K562 (cell line): ENCODE data around the gene NUDT14.

Experiments used
- CBFB ChIP-seq: sonication (generic); formaldehyde crosslinking; IDR thresholded peaks from 2 replicates; pipeline ENCODE4 v1.4.0; 2020; ENCODE audit warnings: mild to moderate bottlenecking, missing genetic modification reagents
- ETV1 ChIP-seq: fragments of 450-650 bp; conservative IDR thresholded peaks from 2 replicates; pipeline ENCODE4 v1.6.1; 2016; ENCODE audit warnings: missing genetic modification characterization, control low read depth, low read depth, missing compliant biosample characterization
- EWSR1 ChIP-seq: fragments of 450-650 bp; IDR thresholded peaks from 2 replicates; pipeline ENCODE4 v1.6.1; 2018; ENCODE audit warnings: borderline replicate concordance, mild to moderate bottlenecking, low read depth, moderate library complexity; ENCODE audit not compliant: partially characterized antibody
- HMG20B ChIP-seq: fragments of 250-450 bp; sonication (Bioruptor Pico); IDR thresholded peaks from 2 replicates; pipeline ENCODE4 v1.5.0; 2021; ENCODE audit warnings: mild to moderate bottlenecking
- HSF4 ChIP-seq: fragments of 250-450 bp; sonication (Bioruptor Pico); IDR thresholded peaks from 2 replicates; pipeline ENCODE4 v2.1.2; 2022; ENCODE audit warnings: mild to moderate bottlenecking, moderate library complexity, borderline replicate concordance
- JUND ChIP-seq, 2 experiments: IDR thresholded peaks; 2 replicates in 1 of 2; 3 replicates in 1 of 2; pipeline ENCODE4 v1.6.1; 2011; ENCODE audit warnings: borderline replicate concordance in 2 of 2, low read depth in 2 of 2, low read length in 2 of 2, improper control_type of control experiment in 1 of 2, missing biosample characterization in 1 of 2, missing genetic modification characterization in 1 of 2, missing genetic modification reagents in 1 of 2
- NRF1 ChIP-seq, 2 experiments: fragments of 450-650 bp; IDR thresholded peaks in 1 of 2; conservative IDR thresholded peaks in 1 of 2; 2 replicates each; pipeline ENCODE4 v1.6.1; 2014; ENCODE audit warnings: mild to moderate bottlenecking in 2 of 2
- SETDB1 ChIP-seq: IDR thresholded peaks from one replicate; pipeline ENCODE4 v1.6.1; 2012; ENCODE audit warnings: low read length, control low read depth, inconsistent platforms
- SP1 ChIP-seq: sonication (generic); formaldehyde crosslinking; IDR thresholded peaks from 2 replicates; pipeline ENCODE4 v1.8.1; 2022; ENCODE audit warnings: mild to moderate bottlenecking, missing genetic modification reagents
- ZNF436 ChIP-seq: fragments of 250-450, 450-650 bp; sonication (Bioruptor Pico); formaldehyde crosslinking; IDR thresholded peaks from 2 replicates; pipeline ENCODE4 v1.7.0; 2020; ENCODE audit warnings: mild to moderate bottlenecking
- ZNF830 ChIP-seq: fragments of 250-450 bp; sonication (Bioruptor Pico); IDR thresholded peaks from 2 replicates; pipeline ENCODE4 v1.5.0; 2021; ENCODE audit warnings: mild to moderate bottlenecking
- ZSCAN29 ChIP-seq: fragments of 450-650 bp; IDR thresholded peaks from 2 replicates; pipeline ENCODE4 v1.6.1; 2017
- TF ChIP-seq, protein P1 (sequence below), 3 experiments: IDR thresholded peaks in 2 of 3; conservative IDR thresholded peaks in 1 of 3; 2 replicates each; pipeline ENCODE4 v1.5.1; 2011 to 2012; ENCODE audit warnings: low read length in 3 of 3, mild to moderate bottlenecking in 3 of 3, control low read depth in 2 of 3, improper control_type of control experiment in 1 of 3, inconsistent platforms in 1 of 3, low read depth in 1 of 3, mixed read lengths in 1 of 3, moderate library complexity in 1 of 3; ENCODE audit not compliant: insufficient read depth in 2 of 3
- TF ChIP-seq, protein P2 (sequence below): sonication (generic); formaldehyde crosslinking; IDR thresholded peaks from 2 replicates; pipeline ENCODE4 v1.9.0; 2022; ENCODE audit warnings: mild to moderate bottlenecking, missing genetic modification reagents

DNA sequence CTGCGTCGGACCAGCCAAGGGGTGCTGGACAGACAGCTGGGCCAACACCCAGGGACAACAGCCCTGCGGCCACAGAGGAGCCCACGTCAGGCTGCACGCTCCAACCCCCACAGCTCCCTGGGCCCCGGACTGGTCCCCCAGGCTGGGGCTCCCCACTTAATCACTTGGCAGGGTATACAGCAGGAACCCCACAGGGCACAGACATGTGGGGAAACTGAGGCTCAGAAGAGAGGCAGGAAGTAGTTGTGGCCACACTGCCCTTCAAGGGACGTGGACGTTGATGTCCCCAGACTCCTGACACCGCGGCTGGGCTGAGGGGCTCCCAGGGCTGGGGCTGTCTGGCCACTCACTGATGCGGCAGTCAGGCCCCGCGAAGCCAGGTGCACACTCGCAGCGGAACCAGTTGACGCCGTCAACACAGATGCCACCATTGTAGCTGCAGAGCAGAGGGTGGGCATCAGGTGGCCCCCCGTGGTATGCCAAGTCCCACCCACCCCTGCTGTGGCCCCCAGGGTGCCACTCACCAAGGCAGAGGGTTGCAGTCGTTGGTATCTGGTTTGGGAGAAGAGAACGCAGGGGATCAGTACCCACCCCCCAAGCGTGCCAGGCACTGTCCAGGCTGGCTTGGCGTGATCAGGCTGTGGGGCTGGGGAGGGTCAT lies 34.0 kb downstream of the NUDT14 start:
- TF ChIP-seq, protein P1, sequence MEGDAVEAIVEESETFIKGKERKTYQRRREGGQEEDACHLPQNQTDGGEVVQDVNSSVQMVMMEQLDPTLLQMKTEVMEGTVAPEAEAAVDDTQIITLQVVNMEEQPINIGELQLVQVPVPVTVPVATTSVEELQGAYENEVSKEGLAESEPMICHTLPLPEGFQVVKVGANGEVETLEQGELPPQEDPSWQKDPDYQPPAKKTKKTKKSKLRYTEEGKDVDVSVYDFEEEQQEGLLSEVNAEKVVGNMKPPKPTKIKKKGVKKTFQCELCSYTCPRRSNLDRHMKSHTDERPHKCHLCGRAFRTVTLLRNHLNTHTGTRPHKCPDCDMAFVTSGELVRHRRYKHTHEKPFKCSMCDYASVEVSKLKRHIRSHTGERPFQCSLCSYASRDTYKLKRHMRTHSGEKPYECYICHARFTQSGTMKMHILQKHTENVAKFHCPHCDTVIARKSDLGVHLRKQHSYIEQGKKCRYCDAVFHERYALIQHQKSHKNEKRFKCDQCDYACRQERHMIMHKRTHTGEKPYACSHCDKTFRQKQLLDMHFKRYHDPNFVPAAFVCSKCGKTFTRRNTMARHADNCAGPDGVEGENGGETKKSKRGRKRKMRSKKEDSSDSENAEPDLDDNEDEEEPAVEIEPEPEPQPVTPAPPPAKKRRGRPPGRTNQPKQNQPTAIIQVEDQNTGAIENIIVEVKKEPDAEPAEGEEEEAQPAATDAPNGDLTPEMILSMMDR (IDR thresholded peaks at IDR 0.05 in 2 of 3, conservative IDR thresholded peaks at IDR 0.05 in 1 of 3; ENCODE audit: insufficient read depth in 2 of 3, low read depth in 1 of 3, low read length in 3 of 3), result no peak
- TF ChIP-seq JUND (IDR thresholded peaks at IDR 0.05; ENCODE audit: borderline replicate concordance, low read depth, low read length) (no peak), JUND (tag; IDR thresholded peaks at IDR 0.05; ENCODE audit: borderline replicate concordance, low read depth, low read length) (no peak), SP1 (CRISPR knock-in tag) (no peak), ZSCAN29 (no peak), ETV1 (no peak), CBFB (no peak), NRF1 (conservative IDR thresholded peaks at IDR 0.05 in 1 of 2, IDR thresholded peaks at IDR 0.05 in 1 of 2) (no peak), ZNF436 (no peak), SETDB1 (no peak), HSF4 (CRISPR knock-in tag) (no peak), EWSR1 (no peak), HMG20B (CRISPR knock-in tag) (no peak), ZNF830 (CRISPR knock-in tag) (no peak)
- TF ChIP-seq, protein P2, sequence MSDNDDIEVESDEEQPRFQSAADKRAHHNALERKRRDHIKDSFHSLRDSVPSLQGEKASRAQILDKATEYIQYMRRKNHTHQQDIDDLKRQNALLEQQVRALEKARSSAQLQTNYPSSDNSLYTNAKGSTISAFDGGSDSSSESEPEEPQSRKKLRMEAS (CRISPR knock-in tag), result no peak
